Gastrocnemius medialis (tissue), 4 donors: ENCODE results near the gene SSTR3.

Source experiments
- CTCF ChIP-seq, 5 experiments: fragments of 450-650 bp in 3 of 5; fragments of 200-600 bp in 2 of 5; sonication (generic) in 2 of 5; IDR thresholded peaks in 4 of 5; conservative IDR thresholded peaks in 1 of 5; 1 replicate in 4 of 5; 2 replicates in 1 of 5; pipeline ENCODE4 v1.5.1; 2016 to 2019; ENCODE audit warnings: antibody characterized with exemption in 5 of 5, mild to moderate bottlenecking in 3 of 5, moderate library complexity in 3 of 5
- POLR2A ChIP-seq, 2 donors: fragments of 450-650 bp; IDR thresholded peaks; one replicate each; pipeline ENCODE4 v1.6.1; 2017; ENCODE audit warnings: antibody characterized with exemption in 2 of 2, mild to moderate bottlenecking in 2 of 2, moderate library complexity in 2 of 2

DNA sequence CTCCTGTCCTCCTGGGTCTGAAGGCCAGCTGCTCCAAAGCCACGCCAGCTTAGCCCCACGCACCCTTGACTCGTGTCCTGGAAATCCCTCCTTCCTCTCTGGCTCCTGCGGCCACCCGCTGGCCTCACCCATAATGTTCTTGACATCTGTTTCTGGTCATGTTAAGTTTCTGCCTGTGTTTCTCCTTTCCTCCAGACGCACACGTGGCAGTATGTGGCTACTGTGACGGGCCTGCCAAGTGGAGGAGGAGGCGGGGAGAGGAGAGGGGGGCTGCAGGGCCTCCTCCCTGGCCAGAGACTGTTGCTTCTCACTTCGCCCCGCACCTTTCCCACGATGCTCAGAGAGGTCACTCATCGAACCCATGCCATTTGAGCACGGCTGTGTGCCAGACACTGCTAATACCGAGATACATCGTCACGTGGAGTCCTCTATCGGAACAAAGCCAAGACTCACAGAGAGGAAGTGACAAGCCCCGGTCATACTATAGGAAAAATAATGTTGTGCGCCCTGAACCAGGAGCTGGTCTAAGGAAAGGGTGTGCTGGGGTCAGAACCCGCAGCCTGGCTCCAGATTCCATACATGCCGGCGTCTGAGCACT lies 35.7 kb downstream of the SSTR3 start:
- peak in 1 of 5 experiments; percentile 10 for TF ChIP-seq CTCF (IDR thresholded peaks at IDR 0.05 in 4 of 5, conservative IDR thresholded peaks at IDR 0.05 in 1 of 5)
- no peak for TF ChIP-seq POLR2A (IDR thresholded peaks at IDR 0.05)
